Hepatic stellate cell (primary cell): Measurements from ENCODE around the gene FAR1.
"Not testable (repeated sequence)": the region's sequence is repeated elsewhere in the genome, so short reads cannot be mapped to it uniquely, and the experiment has no call there.

Experiments used
- DNase-seq: peaks from one replicate; pipeline ENCODE4 v3.0.0; 2011; ENCODE audit warnings: low spot score

The FAR1 gene, protein sequence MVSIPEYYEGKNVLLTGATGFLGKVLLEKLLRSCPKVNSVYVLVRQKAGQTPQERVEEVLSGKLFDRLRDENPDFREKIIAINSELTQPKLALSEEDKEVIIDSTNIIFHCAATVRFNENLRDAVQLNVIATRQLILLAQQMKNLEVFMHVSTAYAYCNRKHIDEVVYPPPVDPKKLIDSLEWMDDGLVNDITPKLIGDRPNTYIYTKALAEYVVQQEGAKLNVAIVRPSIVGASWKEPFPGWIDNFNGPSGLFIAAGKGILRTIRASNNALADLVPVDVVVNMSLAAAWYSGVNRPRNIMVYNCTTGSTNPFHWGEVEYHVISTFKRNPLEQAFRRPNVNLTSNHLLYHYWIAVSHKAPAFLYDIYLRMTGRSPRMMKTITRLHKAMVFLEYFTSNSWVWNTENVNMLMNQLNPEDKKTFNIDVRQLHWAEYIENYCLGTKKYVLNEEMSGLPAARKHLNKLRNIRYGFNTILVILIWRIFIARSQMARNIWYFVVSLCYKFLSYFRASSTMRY

DNA sequence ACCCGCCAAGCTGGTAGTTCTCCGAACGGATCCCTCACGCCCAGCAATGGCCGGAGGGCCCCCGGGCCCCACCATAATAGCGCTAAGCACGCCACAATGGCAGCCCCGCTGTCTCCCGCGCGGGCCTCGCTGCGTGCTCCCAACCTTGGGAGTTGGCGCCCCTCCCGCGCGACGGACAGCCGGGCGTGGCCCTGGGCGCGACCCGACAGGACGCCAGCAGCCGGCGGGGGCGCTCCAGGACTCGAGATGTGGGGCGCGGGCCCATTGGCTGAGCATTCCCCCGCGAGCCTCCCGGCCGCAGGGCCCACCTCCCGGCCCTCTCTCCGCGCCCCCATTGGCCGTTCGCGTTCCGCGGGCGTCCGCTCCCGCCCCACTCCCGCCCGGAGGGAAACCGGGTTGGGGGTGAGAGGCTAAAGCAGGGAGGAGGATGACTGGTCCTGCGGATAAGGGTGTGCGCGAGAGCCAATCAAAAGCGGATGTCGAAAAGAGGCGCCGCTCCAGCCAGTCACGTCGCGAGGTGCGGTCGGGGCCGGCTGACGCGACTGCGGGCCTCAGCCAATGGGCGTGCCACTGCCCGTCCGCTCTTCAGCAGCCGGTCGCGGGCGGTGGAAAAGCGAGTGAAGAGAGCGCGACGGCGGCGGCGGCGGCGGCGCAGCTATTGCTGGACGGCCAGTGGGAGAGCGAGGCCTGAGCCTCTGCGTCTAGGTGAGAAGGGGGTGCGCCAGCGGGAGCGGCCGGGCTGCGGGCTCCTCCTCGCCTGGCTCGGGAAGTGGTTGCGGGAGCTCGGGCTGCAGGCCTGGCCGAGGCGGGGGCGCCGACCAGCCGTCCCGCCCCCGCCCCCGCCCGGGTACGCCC, at the start of gene FAR1:
FAR1 (plus strand) TSS at position 567 of the 855 bp plus-strand sequence. CDS start 26,098 bp downstream, outside the sequence.
- DNase-seq, result peak; percentile 98

DNA sequence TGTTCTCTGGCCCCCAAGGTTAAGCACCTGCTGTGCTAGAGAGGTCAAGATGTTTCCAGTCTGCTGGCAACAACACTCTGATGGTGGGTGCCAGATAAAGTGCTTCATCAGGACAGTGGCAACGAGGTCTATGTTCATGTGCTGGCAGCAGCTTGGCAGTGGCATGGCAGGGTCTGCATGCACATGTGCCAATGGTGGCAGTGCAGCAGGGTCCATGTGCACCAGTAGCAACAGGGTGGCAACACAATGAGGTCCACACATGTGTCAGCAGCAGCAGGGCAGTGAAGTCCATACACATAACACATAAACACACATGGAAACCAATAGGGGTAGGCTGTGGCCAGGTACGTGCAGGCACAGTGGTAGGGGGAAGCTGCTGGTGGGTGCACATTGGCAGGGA, 48.4 kb upstream of the FAR1 start:
- DNase-seq, result no peak

DNA sequence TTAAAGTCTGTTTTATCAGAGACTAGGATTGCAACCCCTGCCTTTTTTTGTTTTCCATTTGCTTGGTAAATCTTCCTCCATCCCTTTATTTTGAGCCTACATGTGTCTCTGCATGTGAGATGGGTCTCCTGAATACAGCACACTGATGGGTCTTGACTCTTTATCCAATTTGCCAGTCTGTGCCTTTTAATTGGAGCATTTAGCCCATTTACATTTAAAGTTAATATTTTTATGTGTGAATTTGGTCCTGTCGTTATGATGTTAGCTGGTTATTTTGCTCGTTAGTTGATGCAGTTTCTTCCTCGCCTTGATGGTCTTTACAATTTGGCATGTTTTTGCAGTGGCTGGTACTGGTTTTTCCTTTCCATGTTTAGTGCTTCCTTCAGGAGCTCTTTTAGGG, 41.6 kb upstream of the FAR1 start:
- not testable (repeated sequence) for DNase-seq

GRCh38 chr11:13628634-13629033, 39.8 kb upstream of the FAR1 start:
- DNase-seq, result not testable (repeated sequence)

GRCh38 chr11:13629779-13630178, 38.7 kb upstream of the FAR1 start:
- no peak for DNase-seq

DNA sequence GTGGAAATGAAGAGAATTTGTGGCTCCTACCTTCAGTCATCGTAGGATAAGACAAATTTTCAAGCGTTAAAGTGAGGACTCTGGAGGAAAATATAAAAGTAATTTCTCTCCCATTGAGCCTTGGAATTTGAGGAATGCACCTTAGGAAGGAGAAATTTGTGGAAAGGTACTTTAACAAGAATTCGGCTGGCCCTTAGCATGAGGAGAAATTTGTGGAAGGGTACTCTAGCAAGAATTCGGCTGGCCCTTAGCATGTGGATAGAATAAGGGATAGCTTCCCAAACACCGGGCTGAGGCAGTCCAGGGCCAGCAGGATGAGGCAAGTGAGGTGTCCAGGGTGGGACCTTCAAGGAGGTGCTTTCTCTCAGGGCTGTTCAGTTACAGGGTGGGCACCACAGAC, 33.2 kb upstream of the FAR1 start:
- no peak for DNase-seq

DNA sequence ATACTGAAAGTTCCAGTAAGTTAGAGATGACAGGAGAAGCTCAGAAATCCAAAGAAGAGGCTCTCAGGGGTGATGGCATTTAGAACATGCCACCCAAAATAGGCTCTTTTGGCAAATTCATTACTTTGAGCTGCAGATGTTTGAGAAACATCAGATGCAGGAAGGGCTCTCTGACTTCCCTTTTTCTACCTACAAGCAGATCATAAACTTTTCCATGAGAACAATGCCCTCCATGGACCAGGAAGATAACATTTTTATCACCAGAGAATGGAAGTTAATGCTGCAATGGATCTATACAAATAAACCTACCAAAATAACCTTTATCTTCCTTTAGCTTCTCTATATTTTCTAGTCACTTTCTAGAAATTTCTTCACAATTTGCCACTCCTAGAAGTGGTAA, 32.7 kb upstream of the FAR1 start:
- no peak for DNase-seq

GRCh38 chr11:13637125-13638069, 31.1 kb upstream of the FAR1 start:
- no peak for DNase-seq

- DNase-seq, result no peak
Measured at GRCh38 chr11:13638422-13638821, 30.0 kb upstream of the FAR1 start.

DNA sequence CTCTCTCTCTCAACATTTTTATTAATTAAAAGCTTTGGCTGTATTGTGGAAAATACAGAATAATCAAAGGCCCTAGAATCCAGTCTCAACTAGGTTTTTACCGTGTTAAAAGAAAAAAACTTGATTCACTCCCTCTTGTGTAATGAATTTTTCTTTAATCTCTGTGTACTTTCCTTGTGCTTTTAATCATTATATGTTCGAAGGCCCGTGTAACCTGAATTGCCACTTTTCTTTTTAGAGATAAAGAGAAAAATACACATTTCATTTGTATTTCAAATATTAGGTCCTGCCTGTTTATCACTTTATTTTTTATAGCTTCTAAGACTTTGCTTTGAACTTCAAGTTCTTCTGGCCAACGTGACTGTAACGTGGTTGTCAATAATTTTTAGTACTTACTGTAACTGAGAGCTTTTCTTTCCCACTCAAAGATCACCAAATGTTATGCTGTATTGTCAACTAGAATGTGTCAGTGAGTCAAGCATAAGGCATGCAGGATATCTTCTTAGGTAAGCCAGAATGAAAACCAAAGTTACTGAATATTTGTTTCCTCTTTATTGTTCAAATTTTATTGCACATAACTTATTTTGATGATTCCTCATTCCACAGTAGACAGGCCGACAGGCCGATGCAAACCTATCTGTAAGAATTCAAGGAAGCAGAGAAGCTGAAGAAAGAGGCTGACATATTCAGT, 23.3 kb upstream of the FAR1 start:
- DNase-seq, result no peak

DNA sequence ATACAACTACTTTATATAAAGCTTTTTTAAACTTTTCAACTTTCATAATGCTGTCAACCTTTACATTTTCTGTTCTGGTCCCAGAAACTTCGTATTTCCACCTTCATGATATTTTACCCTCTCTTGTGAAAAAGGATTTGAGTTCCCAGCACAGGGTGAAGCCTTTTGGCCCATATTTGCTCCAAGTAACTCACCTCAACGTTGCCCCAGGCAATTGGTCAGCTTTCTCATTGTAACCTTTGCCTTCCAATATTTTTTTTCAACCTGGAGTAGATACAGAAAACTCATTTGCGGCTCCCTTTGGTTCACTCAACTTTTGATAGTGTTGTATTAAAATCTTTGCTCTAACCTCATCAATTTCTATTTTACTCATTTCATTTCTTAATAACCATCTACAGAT, 21.1 kb upstream of the FAR1 start:
- no peak for DNase-seq

GRCh38 chr11:13649619-13650018, 18.8 kb upstream of the FAR1 start:
- DNase-seq, result no peak

DNA sequence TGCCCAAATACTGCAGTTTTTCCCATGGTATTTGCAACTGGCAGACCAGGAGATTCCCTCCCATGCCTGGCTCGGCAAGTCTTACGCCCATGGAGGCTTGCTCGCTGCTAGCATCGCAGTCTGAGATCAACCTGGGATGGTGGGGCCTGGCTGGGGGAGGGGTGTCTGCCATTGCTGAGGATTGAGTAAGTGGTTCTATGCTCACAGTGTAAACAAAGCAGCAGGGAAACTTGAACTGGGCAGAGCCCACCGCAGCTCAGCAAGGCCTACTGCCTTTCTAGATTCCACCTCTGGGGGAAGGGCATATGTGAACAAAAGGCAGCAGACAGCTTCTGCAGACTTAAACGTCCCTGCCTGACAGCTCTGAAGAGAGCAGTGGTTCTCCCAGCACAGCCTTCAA, 17.0 kb upstream of the FAR1 start:
- DNase-seq, result not testable (repeated sequence)

DNA sequence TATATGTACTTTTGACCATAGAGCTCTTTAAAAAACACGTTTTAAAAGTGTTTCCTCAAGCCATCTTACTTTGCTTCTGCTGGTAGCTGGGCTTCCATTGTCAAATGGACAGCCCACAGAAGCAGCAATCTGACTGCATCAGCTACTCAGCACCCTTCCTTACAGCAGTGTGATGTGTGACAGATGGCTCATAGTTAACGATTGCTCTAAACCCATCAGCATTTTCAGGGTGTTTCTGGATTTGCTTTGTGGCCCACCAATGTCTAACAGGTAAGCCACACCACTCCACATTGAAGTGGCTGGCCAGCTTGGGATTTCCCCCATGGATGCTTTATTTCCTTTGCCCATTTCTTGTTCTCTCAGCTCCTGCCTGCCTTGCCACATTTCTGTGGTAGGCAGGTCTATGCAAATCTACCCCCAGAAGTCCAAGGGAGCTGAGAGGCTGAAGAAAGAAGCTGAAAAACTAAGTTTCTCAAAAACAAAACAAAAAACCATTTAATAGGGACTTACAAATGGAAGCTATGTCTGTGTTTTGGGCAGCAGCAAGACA, 7.3 kb upstream of the FAR1 start:
- no peak for DNase-seq

DNA sequence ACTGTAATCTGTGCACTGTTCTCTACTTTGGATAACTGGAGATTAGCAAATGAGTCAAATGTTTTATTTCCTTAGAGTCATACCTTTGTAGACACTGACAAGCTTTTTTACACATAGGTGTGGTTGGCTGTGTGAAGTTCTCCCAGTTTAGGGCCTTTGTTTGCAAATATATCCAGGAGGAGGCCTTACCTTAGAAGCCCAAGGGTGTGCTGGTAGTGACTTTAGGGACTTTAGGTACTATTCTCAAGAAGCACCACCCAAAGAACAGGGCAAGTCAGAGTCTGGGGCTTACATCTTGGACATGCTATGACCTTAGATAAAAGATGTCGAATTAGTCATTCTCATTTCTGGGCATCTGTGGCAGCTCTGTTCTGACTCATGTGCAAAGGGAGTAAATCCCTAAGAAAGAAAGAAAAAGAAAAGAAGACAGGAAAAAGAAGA, 4.8 kb upstream of the FAR1 start:
- DNase-seq, result no peak

DNA sequence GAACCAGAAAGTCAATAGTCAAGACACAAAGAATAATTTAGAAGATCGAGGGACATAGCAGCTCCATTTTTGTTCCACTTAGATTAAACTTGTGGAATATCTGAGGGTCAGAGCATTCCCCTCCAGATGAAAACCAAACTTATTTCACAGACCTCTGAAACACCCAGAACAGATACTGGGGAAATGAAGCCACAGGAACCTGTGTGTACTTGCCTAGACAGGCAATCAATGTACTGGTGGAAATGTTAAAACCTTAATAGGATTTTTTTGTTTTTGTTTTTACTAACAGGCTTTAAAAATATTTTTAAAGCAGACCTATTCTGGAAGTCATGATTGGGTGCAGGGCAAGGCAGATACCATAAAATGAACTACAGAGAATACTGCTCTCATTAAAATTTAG, 4.1 kb upstream of the FAR1 start:
- no peak for DNase-seq

DNA sequence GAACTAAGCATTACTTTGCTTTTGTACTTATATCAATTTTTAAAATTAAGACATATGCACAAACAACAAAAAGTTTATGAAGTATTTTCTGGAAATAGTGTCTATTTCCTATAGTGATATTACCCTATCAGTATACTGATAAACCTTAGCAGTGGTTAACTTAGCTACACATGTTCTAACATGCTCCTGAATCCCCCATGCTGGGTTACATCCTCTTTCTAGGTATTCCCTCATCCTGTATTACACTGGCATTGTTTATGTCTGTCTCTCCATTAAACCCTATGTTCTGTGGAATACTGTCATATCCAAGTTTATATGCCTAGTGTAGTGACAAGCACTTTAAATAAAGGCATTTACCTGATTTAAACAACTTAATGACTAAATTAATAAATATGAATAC, 1.8 kb upstream of the FAR1 start:
- no peak for DNase-seq

GRCh38 chr11:13667245-13667644, 1.2 kb upstream of the FAR1 start:
- DNase-seq, result no peak

DNA sequence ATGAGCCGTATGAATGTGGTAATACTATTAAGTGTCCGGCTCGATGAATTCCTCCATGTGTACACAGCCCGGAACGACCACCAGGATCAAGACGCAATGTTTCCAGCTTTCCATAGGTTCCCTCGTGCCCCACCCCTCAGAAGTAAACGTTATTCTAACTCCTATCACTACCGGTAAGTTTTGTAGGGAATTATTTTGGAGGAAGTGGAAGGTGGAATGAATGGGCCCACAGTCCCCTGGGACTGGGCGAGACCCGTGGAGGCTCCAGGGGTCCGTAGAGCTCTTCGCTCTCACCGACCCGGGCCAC, 720 bp upstream of the FAR1 start:
- no peak for DNase-seq

DNA sequence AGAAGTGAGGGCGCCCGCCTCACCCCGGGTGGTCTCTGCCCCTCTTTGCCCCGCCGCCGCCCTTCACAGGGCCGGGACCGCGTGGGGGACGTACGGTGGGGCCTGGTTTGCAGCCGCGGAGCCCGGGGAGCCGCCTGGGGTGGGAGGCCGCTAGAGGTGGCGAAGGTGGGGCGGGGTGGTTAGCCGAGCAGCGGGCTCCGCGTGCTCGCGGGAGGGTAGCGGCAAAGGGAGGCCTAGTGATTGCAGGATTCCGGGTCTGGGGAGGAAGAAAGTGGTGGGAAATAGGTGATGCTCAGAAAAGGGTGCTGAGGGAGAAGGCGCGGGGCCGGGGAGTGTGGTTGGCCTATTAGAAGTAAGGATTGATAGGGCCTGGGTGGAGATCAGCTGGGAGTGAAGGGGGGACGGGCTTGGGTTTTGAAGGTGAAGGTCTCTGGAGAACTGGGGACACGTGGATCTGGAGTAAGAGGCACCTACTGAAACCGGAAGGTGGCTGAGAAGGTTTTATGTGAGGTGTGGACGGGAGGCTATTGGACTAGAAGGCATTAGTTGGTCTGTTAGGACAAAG, 571 bp downstream of the FAR1 start:
- peak; percentile 21 for DNase-seq
